ENCODE results near the gene BST1. TPM values are rescaled to one million over a fixed set of nuclear protein-coding genes. Genes with fewer than 3 reads are reported as not detected.

The BST1 gene
- polyA plus RNA-seq, 1 donor (not counting 4 experiments of a cell fraction or from before 2014, with no cell fraction given): 1.2 TPM

- Histone ChIP-seq H3K4me3 (ENCODE audit: control insufficient read depth in 2 of 3, extremely low read depth in 1 of 3, insufficient read depth in 2 of 3, low read depth in 1 of 3, low read length in 3 of 3) (peak within 1 kb of the TSS; percentile 60 to 91 (median 88)), H3K4me1 (ENCODE audit: control insufficient read depth, extremely low read depth, insufficient read depth, low read length) (peaks cover 49% of the 10 kb centered on the region), H3K9ac (ENCODE audit: control insufficient read depth, extremely low read depth, insufficient read depth, low read length) (peak within 1 kb of the TSS; percentile 98), H3K9me1 (ENCODE audit: control insufficient read depth, extremely low read depth, insufficient read depth, low read length) (no peaks in the 10 kb centered on the region), H3K79me2 (ENCODE audit: control insufficient read depth, insufficient read depth, low read length) (peaks cover 84% of the 10 kb centered on the region), H2AFZ (ENCODE audit: control insufficient read depth, low read length) (no peak within 1 kb of the TSS), H3K4me2 (ENCODE audit: control insufficient read depth, extremely low read depth, insufficient read depth, low read depth, low read length) (peak within 1 kb of the TSS; percentile 94), H3K9me3 (ENCODE audit: control insufficient read depth, low read depth, low read length) (no peaks in the 10 kb centered on the region), H3K27me3 (ENCODE audit: control insufficient read depth, extremely low read depth, insufficient read depth, low read length) (no peaks in the 10 kb centered on the region), H3K36me3 (ENCODE audit: control insufficient read depth in 2 of 2, extremely low read depth in 1 of 2, insufficient read depth in 2 of 2, low read length in 2 of 2) (peaks cover 0 to 14% of the 10 kb centered on the region in 2 experiments), H4K20me1 (ENCODE audit: control insufficient read depth, extremely low read depth, insufficient read depth, low read length) (no peaks in the 10 kb centered on the region), H3K27ac (ENCODE audit: control insufficient read depth, insufficient read depth, low read length) (peak within 1 kb of the TSS; percentile 96)
- DNase-seq (ENCODE audit: low read depth, low spot score) (peak; percentile 95), FAIRE-seq (peak; percentile 76)
- TF ChIP-seq CTCF (optimal IDR thresholded peaks at IDR 0.05 in 1 of 3, IDR thresholded peaks at IDR 0.05 in 1 of 3, conservative IDR thresholded peaks at IDR 0.05 in 1 of 3; ENCODE audit: extremely low read depth in 1 of 3, insufficient read depth in 2 of 3, low read length in 3 of 3) (peak; percentile 14 to 24 (median 17)), EZH2 (IDR thresholded peaks at IDR 0.05; ENCODE audit: low read length) (no peak)
- dilution Hi-C loops (cut with MboI; ENCODE audit: extremely low pct_ligation_motif_present, low sequenced_read_pairs): no loop called here
These were observed 21.3 kb upstream of the BST1 start, which contains the start of gene FAM200B for GRCh38 chr4:15681372-15682241. TSS of gene FAM200B (plus strand) at chr4:15681827. CDS start at chr4:15686978, 5,151 bp downstream.

GRCh38 chr4:15682242-15683142, 20.4 kb upstream of the BST1 start:
- no peaks in the 10 kb centered on the region for H3K9me3 ChIP-seq (ENCODE audit: control insufficient read depth, low read depth, low read length)
- H2AFZ ChIP-seq (ENCODE audit: control insufficient read depth, low read length): no peak overlapping the region
- H3K4me3 ChIP-seq (ENCODE audit: control insufficient read depth in 2 of 3, extremely low read depth in 1 of 3, insufficient read depth in 2 of 3, low read depth in 1 of 3, low read length in 3 of 3): peak overlapping the region; percentile 60 to 91 (median 72)
- H3K4me1 ChIP-seq (ENCODE audit: control insufficient read depth, extremely low read depth, insufficient read depth, low read length): peaks cover 41% of the 10 kb centered on the region
- dilution Hi-C loops (cut with MboI; ENCODE audit: extremely low pct_ligation_motif_present, low sequenced_read_pairs): no loop called here
- H3K79me2 ChIP-seq (ENCODE audit: control insufficient read depth, insufficient read depth, low read length): peaks cover 77% of the 10 kb centered on the region
- no peaks in the 10 kb centered on the region for H3K9me1 ChIP-seq (ENCODE audit: control insufficient read depth, extremely low read depth, insufficient read depth, low read length)
- peak overlapping the region; percentile 93 for H3K4me2 ChIP-seq (ENCODE audit: control insufficient read depth, extremely low read depth, insufficient read depth, low read depth, low read length)
- H3K27ac ChIP-seq (ENCODE audit: control insufficient read depth, insufficient read depth, low read length): peak overlapping the region; percentile 96
- no peaks in the 10 kb centered on the region for H3K27me3 ChIP-seq (ENCODE audit: control insufficient read depth, extremely low read depth, insufficient read depth, low read length)
- DNase-seq (ENCODE audit: low read depth, low spot score) (no peak), FAIRE-seq (peak; percentile 20)
- no peaks in the 10 kb centered on the region for H4K20me1 ChIP-seq (ENCODE audit: control insufficient read depth, extremely low read depth, insufficient read depth, low read length)
- H3K9ac ChIP-seq (ENCODE audit: control insufficient read depth, extremely low read depth, insufficient read depth, low read length): peak overlapping the region; percentile 98
- peaks cover 0 to 14% of the 10 kb centered on the region in 2 experiments for H3K36me3 ChIP-seq (ENCODE audit: control insufficient read depth in 2 of 2, extremely low read depth in 1 of 2, insufficient read depth in 2 of 2, low read length in 2 of 2)
- TF ChIP-seq EZH2 (IDR thresholded peaks at IDR 0.05; ENCODE audit: low read length) (no peak), CTCF (optimal IDR thresholded peaks at IDR 0.05 in 1 of 3, IDR thresholded peaks at IDR 0.05 in 1 of 3, conservative IDR thresholded peaks at IDR 0.05 in 1 of 3; ENCODE audit: extremely low read depth in 1 of 3, insufficient read depth in 2 of 3, low read length in 3 of 3) (no peak)
